Esophagus squamous epithelium (tissue), 5 donors: Measurements from ENCODE around the gene CASK. TPM values are rescaled to one million over a fixed set of nuclear protein-coding genes. Genes with fewer than 3 reads are reported as not detected.
"Not testable (repeated sequence)": the region's sequence is repeated elsewhere in the genome, so short reads cannot be mapped to it uniquely, and the experiment has no call there.

Experiments
- DNase-seq: peaks from one replicate; lab custom pipeline; 2025; lab: John Stamatoyannopoulos, UW
- H3K27ac ChIP-seq, 4 donors: fragments of 200-600 bp; sonication (generic); one replicate each; pipeline ENCODE4 v1.5.1; 2016 to 2019; ENCODE audit warnings: mild to moderate bottlenecking in 1 of 4
- H3K27me3 ChIP-seq, 4 donors: fragments of 200-600 bp; sonication (generic); 1 replicate in 3 of 4; 2 replicates in 1 of 4; pipeline versions ENCODE4 v1.5.1 to v1.6.0; 2017 to 2021; ENCODE audit warnings: antibody characterized with exemption in 1 of 4
- H3K36me3 ChIP-seq, 3 donors: fragments of 200-600 bp; sonication (generic); one replicate each; pipeline ENCODE4 v1.5.1; 2016 to 2019
- H3K4me1 ChIP-seq, 3 donors: fragments of 200-600 bp; sonication (generic); one replicate each; pipeline ENCODE4 v1.5.1; 2017 to 2019
- H3K4me3 ChIP-seq, 4 donors: fragments of 200-600 bp; sonication (generic); 1 replicate in 3 of 4; 2 replicates in 1 of 4; pipeline ENCODE4 v1.5.1; 2016 to 2019; ENCODE audit warnings: mild to moderate bottlenecking in 2 of 4, moderate library complexity in 1 of 4
- H3K9me3 ChIP-seq, 3 donors: fragments of 200-600 bp; sonication (generic); one replicate each; pipeline ENCODE4 v1.5.1; 2016 to 2019
- POLR2A ChIP-seq, 4 donors: fragments of 450-650 bp; IDR thresholded peaks; one replicate each; pipeline ENCODE4 v1.6.1; 2017; ENCODE audit warnings: antibody characterized with exemption in 4 of 4, mild to moderate bottlenecking in 4 of 4, moderate library complexity in 3 of 4
- WGBS, 2 donors: methylation state at CpG; one replicate each; pipeline ENCODE4 v1.1.5; 2018; 5-methylcytosine and 5-hydroxymethylcytosine counted together
- intact Hi-C: fragments of 100-400 bp; cut with DNase I; formaldehyde crosslinking; loops from one replicate; pipeline ENCODE4 v1.15.0; 2022
- total RNA-seq, 4 donors: library from RNA; depleted of rRNA; stranded (reverse); fragments of >200 nt; gene quantifications; one replicate each; pipeline ENCODE4 v1.1.0, GENCODE V29; 2016
- TF ChIP-seq, protein P1 (sequence below), 6 experiments: fragments of 450-650 bp in 4 of 6; fragments of 200-600 bp in 2 of 6; sonication (generic) in 2 of 6; IDR thresholded peaks; one replicate each; pipeline ENCODE4 v1.5.1; 2016 to 2019; ENCODE audit warnings: antibody characterized with exemption in 6 of 6, mild to moderate bottlenecking in 4 of 6, moderate library complexity in 4 of 6
- donor health status: DM: yes; HTN: yes; CAD: no.

Gene CASK
- total RNA-seq, 4 donors from 2014 or later = 32.3 to 57.4 (median 36.0) TPM

DNA sequence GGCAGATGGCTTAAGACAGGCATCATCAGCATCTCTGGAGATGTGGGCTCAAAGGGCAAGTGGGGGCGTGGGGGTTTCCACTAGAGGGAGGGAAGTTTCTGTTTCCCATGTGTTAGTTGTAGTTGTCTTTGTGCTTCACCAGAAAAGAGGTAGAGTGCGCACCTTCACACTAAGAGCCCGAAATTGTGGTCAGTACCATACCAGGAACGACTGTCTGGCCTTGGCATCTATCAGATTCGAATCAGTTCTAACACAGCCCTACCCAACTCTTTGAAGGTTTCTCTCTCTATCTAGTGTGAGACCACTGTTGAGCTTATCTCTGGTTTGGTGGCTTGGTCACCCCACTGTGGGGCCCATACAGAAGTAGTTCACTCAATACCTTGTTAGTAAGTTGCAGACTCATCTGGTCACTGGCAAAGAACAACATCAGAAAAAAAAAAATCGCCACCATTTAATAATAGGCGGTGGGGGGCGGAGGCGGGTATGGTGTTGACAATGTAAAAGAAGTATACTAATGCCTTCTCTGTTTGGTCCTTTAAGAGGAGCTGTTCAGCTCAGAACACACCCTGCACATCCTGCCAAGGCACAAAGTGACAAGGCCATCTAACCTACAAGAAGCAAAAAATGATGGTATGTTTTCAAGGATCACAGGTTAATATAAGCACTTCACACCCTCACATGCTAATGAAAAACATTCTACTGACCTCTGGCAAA, 405.1 kb downstream of the CASK start:
- H3K36me3 ChIP-seq = peaks cover 0 to 11% (median 0%) of the 10 kb centered on the region in 3 donors
- H3K4me1 ChIP-seq = no peaks in the 10 kb centered on the region
- H3K27ac ChIP-seq = no peak overlapping the region
- no peaks in the 10 kb centered on the region for H3K9me3 ChIP-seq
- no peak overlapping the region for H3K4me3 ChIP-seq
- no peaks in the 10 kb centered on the region for H3K27me3 ChIP-seq
- no peak for DNase-seq
- TF ChIP-seq POLR2A (IDR thresholded peaks at IDR 0.05) = no peak
- TF ChIP-seq, protein P1, sequence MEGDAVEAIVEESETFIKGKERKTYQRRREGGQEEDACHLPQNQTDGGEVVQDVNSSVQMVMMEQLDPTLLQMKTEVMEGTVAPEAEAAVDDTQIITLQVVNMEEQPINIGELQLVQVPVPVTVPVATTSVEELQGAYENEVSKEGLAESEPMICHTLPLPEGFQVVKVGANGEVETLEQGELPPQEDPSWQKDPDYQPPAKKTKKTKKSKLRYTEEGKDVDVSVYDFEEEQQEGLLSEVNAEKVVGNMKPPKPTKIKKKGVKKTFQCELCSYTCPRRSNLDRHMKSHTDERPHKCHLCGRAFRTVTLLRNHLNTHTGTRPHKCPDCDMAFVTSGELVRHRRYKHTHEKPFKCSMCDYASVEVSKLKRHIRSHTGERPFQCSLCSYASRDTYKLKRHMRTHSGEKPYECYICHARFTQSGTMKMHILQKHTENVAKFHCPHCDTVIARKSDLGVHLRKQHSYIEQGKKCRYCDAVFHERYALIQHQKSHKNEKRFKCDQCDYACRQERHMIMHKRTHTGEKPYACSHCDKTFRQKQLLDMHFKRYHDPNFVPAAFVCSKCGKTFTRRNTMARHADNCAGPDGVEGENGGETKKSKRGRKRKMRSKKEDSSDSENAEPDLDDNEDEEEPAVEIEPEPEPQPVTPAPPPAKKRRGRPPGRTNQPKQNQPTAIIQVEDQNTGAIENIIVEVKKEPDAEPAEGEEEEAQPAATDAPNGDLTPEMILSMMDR (IDR thresholded peaks at IDR 0.05) = no peak
- intact Hi-C loops = no loop called here
- 76 to 100% methylated on average over 2 to 5 of the region's 9 CpGs for WGBS, 2 donors

DNA sequence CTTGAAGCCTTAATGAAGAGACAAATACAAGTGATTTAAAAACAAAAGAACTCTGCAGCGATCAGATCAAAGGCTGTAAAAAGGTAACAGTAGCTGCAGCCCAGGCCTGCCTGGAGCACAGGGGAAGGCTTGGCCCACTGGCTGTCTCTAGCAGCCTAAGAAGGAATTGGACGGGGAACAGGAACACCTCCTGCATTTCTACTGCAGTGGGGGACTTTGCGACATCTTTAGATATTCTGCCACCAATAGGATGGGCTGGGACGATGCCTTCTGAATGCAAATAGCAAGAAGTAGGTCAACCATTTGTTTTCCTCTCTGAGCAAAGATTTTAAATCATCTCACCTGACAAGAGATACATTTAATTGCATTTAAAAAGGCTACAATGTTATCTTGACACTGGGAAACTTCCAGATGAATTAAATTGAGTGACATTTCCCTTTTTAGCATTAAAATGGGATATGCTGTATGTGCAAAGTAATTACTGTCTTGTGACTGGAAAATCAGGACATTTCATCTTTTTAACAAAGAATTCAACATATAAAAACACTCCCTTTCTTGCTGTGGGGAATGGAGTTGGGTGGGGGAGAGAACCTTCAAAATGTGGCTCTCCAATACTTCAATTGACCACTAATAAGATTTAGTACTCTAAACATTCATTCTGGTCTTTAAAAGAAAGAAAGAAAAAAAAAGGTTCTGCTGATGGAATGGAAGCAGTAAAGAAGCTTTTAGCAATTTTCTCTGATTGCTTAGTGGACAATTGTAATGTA, 406.2 kb downstream of the CASK start:
- Histone ChIP-seq H3K9me3 (no peaks in the 10 kb centered on the region), H3K27ac (no peak overlapping the region), H3K36me3 (peaks cover 0 to 3% (median 0%) of the 10 kb centered on the region in 3 donors), H3K27me3 (no peaks in the 10 kb centered on the region), H3K4me3 (no peak overlapping the region), H3K4me1 (no peaks in the 10 kb centered on the region)
- intact Hi-C loops = no loop called here
- TF ChIP-seq, protein P1 (IDR thresholded peaks at IDR 0.05) = no peak
- TF ChIP-seq POLR2A (IDR thresholded peaks at IDR 0.05) = no peak
- 63 to 65% methylated on average over 3 to 4 of the region's 4 CpGs for WGBS, 2 donors
- DNase-seq = no peak

DNA sequence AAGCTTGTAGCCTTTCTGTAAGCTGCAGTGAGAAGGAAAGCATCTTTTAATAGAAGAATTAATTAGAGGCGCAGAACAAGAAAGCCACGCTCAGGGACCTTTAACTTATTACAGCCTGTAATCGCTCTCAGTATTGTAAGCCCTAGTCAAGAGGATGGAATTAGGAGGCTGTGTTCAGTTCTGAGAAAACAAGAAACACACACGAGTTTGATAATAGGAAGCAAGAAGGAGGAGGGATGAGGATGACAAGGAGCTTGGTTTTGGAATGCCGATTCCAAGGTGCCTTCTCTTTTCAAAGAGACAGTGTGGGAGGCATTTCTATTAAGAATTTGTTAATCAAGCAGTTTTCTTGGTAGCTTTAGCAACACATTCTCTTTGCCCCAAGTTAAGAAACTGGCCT, 406.9 kb downstream of the CASK start:
- no peaks in the 10 kb centered on the region for H3K36me3 ChIP-seq
- no peak overlapping the region for H3K27ac ChIP-seq
- no peak for TF ChIP-seq POLR2A (IDR thresholded peaks at IDR 0.05)
- TF ChIP-seq, protein P1 (IDR thresholded peaks at IDR 0.05) = no peak
- no peaks in the 10 kb centered on the region for H3K27me3 ChIP-seq
- DNase-seq = no peak
- intact Hi-C loops = no loop called here
- no peak overlapping the region for H3K4me3 ChIP-seq
- H3K9me3 ChIP-seq = no peaks in the 10 kb centered on the region
- H3K4me1 ChIP-seq = no peaks in the 10 kb centered on the region
- WGBS, 2 donors = 78 to 87% methylated on average over 5 of the region's 5 CpGs

DNA sequence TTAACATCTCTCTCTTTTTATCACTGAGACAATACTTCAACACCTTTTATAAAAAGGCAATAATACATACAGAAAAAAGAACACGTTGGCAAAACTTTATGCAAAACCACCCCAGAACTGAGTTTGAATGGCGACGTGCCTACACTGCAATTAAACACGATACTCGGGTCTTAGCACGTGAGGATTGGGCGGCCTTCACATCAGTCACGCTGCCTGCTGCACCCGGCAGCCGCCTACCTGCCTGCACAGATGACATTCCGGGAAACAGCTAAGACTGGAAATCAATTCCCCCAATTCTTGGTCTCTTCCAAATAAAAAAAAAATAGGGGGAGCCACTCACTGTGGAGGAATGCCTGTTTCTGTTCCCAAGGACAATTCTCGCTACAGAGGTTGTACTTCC, 408.0 kb downstream of the CASK start:
- TF ChIP-seq, protein P1 (IDR thresholded peaks at IDR 0.05) = no peak
- TF ChIP-seq POLR2A (IDR thresholded peaks at IDR 0.05) = no peak
- DNase-seq = no peak
- Histone ChIP-seq H3K36me3 (no peaks in the 10 kb centered on the region), H3K27ac (no peak overlapping the region), H3K9me3 (no peaks in the 10 kb centered on the region), H3K27me3 (no peaks in the 10 kb centered on the region), H3K4me1 (no peaks in the 10 kb centered on the region), H3K4me3 (no peak overlapping the region)
- WGBS, 2 donors = 78 to 86% methylated on average over 8 to 12 of the region's 12 CpGs
- intact Hi-C loops = no loop called here

DNA sequence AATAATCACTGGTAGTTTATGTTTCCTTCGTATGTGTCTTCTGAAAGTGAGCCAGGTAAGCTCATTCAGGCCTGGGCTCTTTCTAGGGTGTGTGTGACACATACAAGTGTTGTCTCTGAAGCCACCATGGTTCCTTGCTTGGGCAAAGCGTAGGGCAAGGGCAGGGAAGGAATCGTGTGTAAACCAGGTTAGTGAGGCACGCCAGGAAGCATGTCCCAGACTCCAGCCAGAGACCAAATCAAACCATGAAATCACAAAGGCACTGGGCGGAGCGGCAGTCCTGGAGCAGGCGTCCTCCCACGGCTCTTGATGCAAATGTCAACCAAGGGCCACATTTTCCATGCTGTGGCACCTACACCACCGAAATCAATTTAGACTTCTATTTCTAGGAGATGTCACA, 409.2 kb downstream of the CASK start:
- DNase-seq = no peak
- intact Hi-C loops = no loop called here
- H3K27me3 ChIP-seq = no peaks in the 10 kb centered on the region
- H3K9me3 ChIP-seq = no peaks in the 10 kb centered on the region
- no peak for TF ChIP-seq POLR2A (IDR thresholded peaks at IDR 0.05)
- no peaks in the 10 kb centered on the region for H3K36me3 ChIP-seq
- 79 to 86% methylated on average over 1 to 6 of the region's 9 CpGs for WGBS, 2 donors
- H3K4me1 ChIP-seq = no peaks in the 10 kb centered on the region
- no peak overlapping the region for H3K4me3 ChIP-seq
- H3K27ac ChIP-seq = no peak overlapping the region

DNA sequence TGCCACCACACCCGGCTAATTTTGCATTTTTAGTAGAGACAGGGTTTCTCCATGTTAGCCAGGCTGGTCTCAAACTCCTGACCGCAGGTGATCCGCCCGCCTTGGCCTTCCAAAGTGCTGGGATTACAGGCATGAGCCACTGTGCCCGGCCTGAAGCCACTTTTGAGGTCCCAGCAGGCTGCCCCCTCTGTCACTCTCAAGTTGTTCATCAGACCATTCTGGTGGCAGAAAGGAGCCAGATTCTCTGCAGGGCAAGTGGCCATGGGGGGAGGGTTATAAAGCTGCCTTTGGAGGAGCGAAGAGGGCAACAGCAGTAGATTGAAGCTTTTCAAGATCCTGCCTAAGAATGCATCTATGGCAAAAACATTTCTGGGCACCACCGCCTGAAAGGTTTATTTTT, 410.5 kb downstream of the CASK start:
- H3K27me3 ChIP-seq, H3K9me3 ChIP-seq, H3K27ac ChIP-seq, H3K4me3 ChIP-seq, H3K4me1 ChIP-seq, H3K36me3 ChIP-seq, DNase-seq, intact Hi-C loops: not testable (repeated sequence)
- WGBS, 2 donors = 81 to 83% methylated on average over 2 to 3 of the region's 7 CpGs
